ENCODE data around the gene MAD1L1. TPM values are rescaled to one million over a fixed set of nuclear protein-coding genes. Genes with fewer than 3 reads are reported as not detected.
A peak's percentile ranks its signal among the peaks of the same experiment; 100 is the strongest.

The MAD1L1 gene
- total and polyA plus RNA-seq, 7 experiments from 2014 or later = 112 to 314 (median 136) TPM

- DNase-seq = no peak
- H3K27me3 Mint-ChIP-seq = no peaks in the 10 kb centered on the region
- H3K4me1 ChIP-seq (ENCODE audit: control insufficient read depth in 2 of 2, insufficient read depth in 2 of 2, low read length in 2 of 2) = peaks cover 25 to 33% of the 10 kb centered on the region in 2 donors
- no peaks in the 10 kb centered on the region for H3K27me3 ChIP-seq (ENCODE audit: control insufficient read depth in 2 of 2, insufficient read depth in 2 of 2, low read length in 2 of 2)
- no peaks in the 10 kb centered on the region for H3K36me3 ChIP-seq (ENCODE audit: control insufficient read depth in 2 of 3, insufficient read depth in 3 of 3, low read length in 3 of 3)
- intact Hi-C loops (cut with micrococcal nuclease) = loop anchor here (5.0 kb wide), 2 partner anchors 43 to 67 kb away; no protein-coding TSS in a partner anchor
- H3K27ac ChIP-seq (ENCODE audit: low read depth, low read length) = no peak overlapping the region
- peaks cover 15 to 56% (median 41%) of the 10 kb centered on the region in 7 donors for H3K4me1 Mint-ChIP-seq
- H3K9me3 ChIP-seq (ENCODE audit: control insufficient read depth in 2 of 3, low read length in 3 of 3) = no peaks in the 10 kb centered on the region
- H3K27ac Mint-ChIP-seq = peak overlapping the region in 5 of 9 donors; percentile 43 to 87 (median 66)
- H3K9me3 Mint-ChIP-seq = no peaks in the 10 kb centered on the region
- no peak for ATAC-seq
- H3K4me3 ChIP-seq (ENCODE audit: low read length) = no peak overlapping the region
- ChIA-PET CTCF (no interaction called here), POLR2A (no interaction called here)
- no peak overlapping the region for H3K4me3 Mint-ChIP-seq
- H3K36me3 Mint-ChIP-seq = peaks cover 3 to 12% (median 5%) of the 10 kb centered on the region in 5 donors
Measured at GRCh38 chr7:1989049-1989860, 243.5 kb downstream of the MAD1L1 start.

DNA sequence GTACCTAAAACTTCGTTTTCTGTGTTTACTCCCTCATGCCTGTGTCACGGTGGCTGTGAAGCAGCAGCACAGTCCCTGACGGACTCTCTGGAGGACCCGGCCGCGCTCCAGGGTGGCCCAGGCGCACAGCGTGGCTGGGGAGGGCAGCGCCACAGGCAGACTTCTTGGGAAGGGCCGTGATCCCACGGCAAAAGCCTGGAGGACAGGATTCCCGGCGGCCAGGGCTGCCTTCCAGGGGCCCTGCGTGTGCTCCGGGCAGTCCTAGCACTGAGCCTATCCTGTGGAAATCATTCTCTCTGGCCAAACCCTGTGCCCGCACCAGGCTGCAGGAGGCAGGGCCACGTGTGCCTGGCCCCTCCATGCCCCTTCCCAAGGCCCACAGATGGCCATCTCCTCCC is 244.2 kb downstream of the MAD1L1 start:
- peaks cover 3 to 8% (median 5%) of the 10 kb centered on the region in 5 donors for H3K36me3 Mint-ChIP-seq
- ChIA-PET POLR2A (no interaction called here), CTCF (no interaction called here)
- Histone ChIP-seq H3K9me3 (ENCODE audit: control insufficient read depth in 2 of 3, low read length in 3 of 3) (no peaks in the 10 kb centered on the region), H3K4me3 (ENCODE audit: low read length) (no peak overlapping the region), H3K27me3 (ENCODE audit: control insufficient read depth in 2 of 2, insufficient read depth in 2 of 2, low read length in 2 of 2) (no peaks in the 10 kb centered on the region), H3K4me1 (ENCODE audit: control insufficient read depth in 2 of 2, insufficient read depth in 2 of 2, low read length in 2 of 2) (peaks cover 25 to 33% of the 10 kb centered on the region in 2 donors), H3K36me3 (ENCODE audit: control insufficient read depth in 2 of 3, insufficient read depth in 3 of 3, low read length in 3 of 3) (no peaks in the 10 kb centered on the region), H3K27ac (ENCODE audit: low read depth, low read length) (no peak overlapping the region)
- no peaks in the 10 kb centered on the region for H3K27me3 Mint-ChIP-seq
- DNase-seq (no peak), ATAC-seq (no peak)
- H3K9me3 Mint-ChIP-seq = no peaks in the 10 kb centered on the region
- H3K27ac Mint-ChIP-seq = peak overlapping the region in 5 of 9 donors; percentile 25 to 87 (median 66)
- intact Hi-C loops (cut with micrococcal nuclease) = loop anchor here (5.0 kb wide), 2 partner anchors 44 to 66 kb away; no protein-coding TSS in a partner anchor
- H3K4me3 Mint-ChIP-seq = no peak overlapping the region
- peaks cover 15 to 55% (median 38%) of the 10 kb centered on the region in 7 donors for H3K4me1 Mint-ChIP-seq

DNA sequence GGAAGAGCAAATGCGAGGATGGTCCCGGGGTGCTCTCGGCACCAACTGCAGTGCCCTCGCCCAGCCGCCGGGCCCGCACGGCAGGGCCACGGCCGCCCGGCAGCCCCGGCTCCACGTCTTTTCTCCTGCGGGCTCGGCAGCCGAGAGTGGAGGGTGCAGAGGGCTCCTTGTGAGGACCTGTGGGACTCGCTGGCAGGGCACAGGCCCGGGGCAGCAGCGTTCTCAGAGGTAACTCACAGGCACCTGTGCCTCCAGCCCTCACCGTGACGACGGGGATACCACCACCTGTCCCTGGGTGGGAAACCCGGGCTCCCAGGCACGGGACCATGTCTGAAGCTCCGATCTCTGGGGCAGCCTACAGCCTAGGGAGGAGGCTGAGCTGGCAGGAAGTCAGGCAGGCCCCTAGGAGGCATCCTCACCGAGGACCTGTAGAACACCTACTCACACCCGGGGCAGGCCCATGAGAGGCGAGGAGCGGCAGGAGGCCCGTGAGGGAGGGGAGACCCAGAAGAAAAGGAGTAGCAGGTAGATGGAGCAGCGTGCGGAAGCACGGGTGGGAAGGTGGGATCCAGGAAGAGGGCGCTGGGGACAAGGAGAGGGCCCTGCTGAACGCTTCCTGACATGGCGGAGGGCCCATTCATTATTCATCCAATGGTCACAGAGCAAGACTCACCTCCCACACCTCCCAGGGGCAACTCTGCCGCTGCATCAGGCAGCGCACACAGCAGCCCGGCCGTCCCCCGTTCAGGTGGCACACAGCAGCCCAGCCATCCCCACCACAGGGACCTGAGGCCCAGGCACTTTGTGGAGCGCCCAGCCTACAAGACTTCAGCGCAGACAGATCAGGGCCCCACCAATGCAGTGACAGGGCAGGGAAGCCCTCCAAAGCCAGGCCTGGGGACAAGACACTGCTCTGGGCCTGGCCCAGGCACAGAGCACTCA is 244.9 kb downstream of the MAD1L1 start:
- H3K27me3 ChIP-seq (ENCODE audit: control insufficient read depth in 2 of 2, insufficient read depth in 2 of 2, low read length in 2 of 2) = no peaks in the 10 kb centered on the region

DNA sequence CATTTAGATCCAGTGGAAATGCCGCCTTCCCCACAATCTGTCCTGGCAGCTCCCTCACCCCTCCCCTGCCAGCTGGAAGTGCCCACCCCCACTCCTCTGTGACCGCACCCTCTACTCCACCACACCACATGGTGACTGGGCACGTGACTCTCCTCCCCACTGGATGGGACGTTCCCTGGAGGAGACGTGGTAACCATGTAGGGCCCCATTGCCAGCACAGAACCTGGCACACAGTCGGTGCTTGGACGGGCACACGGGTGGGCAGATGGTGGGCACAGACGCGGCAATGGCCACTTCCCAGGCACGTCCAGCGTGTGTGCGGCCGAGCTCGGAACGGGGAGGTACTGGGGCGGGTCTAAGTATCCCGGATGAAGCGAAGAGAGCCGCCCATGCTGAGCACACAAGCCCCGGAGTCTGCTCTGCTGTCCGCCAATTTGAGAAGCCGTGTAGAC is 245.6 kb downstream of the MAD1L1 start:
- ChIA-PET POLR2A (interaction anchor here (0.6 to 0.9 kb wide), 2 partner anchors 49 to 79 kb away, joined by 3 to 6 read pairs; no protein-coding TSS in a partner anchor), CTCF (no interaction called here)
- DNase-seq (no peak), ATAC-seq (peak; percentile 8)
- no peaks in the 10 kb centered on the region for H3K27me3 Mint-ChIP-seq
- H3K36me3 Mint-ChIP-seq = peaks cover 3 to 8% (median 4%) of the 10 kb centered on the region in 5 donors
- Histone ChIP-seq H3K4me3 (ENCODE audit: low read length) (no peak overlapping the region), H3K4me1 (ENCODE audit: control insufficient read depth in 2 of 2, insufficient read depth in 2 of 2, low read length in 2 of 2) (peaks cover 25 to 33% of the 10 kb centered on the region in 2 donors), H3K9me3 (ENCODE audit: control insufficient read depth in 2 of 3, low read length in 3 of 3) (no peaks in the 10 kb centered on the region), H3K27me3 (ENCODE audit: control insufficient read depth in 2 of 2, insufficient read depth in 2 of 2, low read length in 2 of 2) (no peaks in the 10 kb centered on the region), H3K27ac (ENCODE audit: low read depth, low read length) (peak overlapping the region; percentile 66), H3K36me3 (ENCODE audit: control insufficient read depth in 2 of 3, insufficient read depth in 3 of 3, low read length in 3 of 3) (no peaks in the 10 kb centered on the region)
- no peaks in the 10 kb centered on the region for H3K9me3 Mint-ChIP-seq
- H3K4me3 Mint-ChIP-seq = peak overlapping the region; percentile 26 to 83 (median 71)
- intact Hi-C loops (cut with micrococcal nuclease) = loop anchor here (2.0 to 5.0 kb wide), 4 partner anchors 44 to 65 kb away; no protein-coding TSS in a partner anchor
- peaks cover 14 to 47% (median 38%) of the 10 kb centered on the region in 7 donors for H3K4me1 Mint-ChIP-seq
- H3K27ac Mint-ChIP-seq = peak overlapping the region; percentile 90 to 99 (median 95)

More for the DNA sequence above, 244.9 kb downstream of the MAD1L1 start:
- peak overlapping the region; percentile 10 to 99 (median 90) for H3K27ac Mint-ChIP-seq
- ChIA-PET POLR2A (interaction anchor here (0.6 kb wide), 1 partner anchor 49 kb away, joined by 6 read pairs; no protein-coding TSS in a partner anchor), CTCF (no interaction called here)
- intact Hi-C loops (cut with micrococcal nuclease) = loop anchor here (2.0 to 5.0 kb wide), 4 partner anchors 44 to 66 kb away; no protein-coding TSS in a partner anchor
- peak overlapping the region; percentile 66 for H3K27ac ChIP-seq (ENCODE audit: low read depth, low read length)
- no peak overlapping the region for H3K4me3 ChIP-seq (ENCODE audit: low read length)
- peak overlapping the region in 3 of 10 donors; percentile 39 to 83 (median 79) for H3K4me3 Mint-ChIP-seq
- no peaks in the 10 kb centered on the region for H3K36me3 ChIP-seq (ENCODE audit: control insufficient read depth in 2 of 3, insufficient read depth in 3 of 3, low read length in 3 of 3)
- DNase-seq (peak in 2 of 9 donors; percentile 15 to 30), ATAC-seq (no peak)
- H3K9me3 Mint-ChIP-seq = no peaks in the 10 kb centered on the region
- peaks cover 25 to 33% of the 10 kb centered on the region in 2 donors for H3K4me1 ChIP-seq (ENCODE audit: control insufficient read depth in 2 of 2, insufficient read depth in 2 of 2, low read length in 2 of 2)
- no peaks in the 10 kb centered on the region for H3K9me3 ChIP-seq (ENCODE audit: control insufficient read depth in 2 of 3, low read length in 3 of 3)
- H3K4me1 Mint-ChIP-seq = peaks cover 15 to 48% (median 38%) of the 10 kb centered on the region in 7 donors
- H3K36me3 Mint-ChIP-seq = peaks cover 3 to 8% (median 4%) of the 10 kb centered on the region in 5 donors
- H3K27me3 Mint-ChIP-seq = no peaks in the 10 kb centered on the region

DNA sequence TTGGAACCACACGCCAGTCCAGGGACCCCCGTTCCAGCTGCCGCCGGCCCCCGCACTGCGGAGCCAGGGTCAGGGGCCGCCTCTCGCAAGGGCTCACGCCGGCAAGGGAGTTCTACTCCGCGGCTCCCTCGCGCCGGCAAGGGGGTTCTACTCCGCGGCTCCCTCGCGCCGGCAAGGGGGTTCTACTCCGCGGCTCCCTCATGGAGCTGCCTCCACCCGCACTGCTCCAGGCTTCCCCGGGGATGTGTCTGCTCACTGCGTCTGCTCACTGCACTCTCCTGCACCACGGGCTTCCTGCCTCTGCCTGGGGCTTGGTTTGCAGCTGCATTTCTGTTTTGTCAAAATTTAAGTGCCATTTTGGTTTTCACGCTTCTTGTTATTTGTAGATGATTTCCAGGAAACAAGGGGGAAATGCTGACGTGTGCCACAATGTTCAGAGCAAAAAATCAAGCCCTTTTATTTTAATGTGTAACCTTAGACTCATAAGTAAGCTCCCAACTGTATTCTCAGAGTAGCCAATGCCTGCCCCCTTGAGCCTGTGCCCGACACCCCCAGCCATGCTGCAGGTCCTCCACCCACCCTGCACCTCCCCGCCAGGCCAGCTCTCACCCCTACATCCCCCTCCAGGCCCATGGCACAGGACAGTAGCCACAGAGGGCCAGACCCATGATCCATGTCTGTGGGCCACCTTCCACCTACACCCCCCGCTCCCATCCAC is 246.2 kb downstream of the MAD1L1 start:
- H3K4me3 ChIP-seq (ENCODE audit: low read length) = no peak overlapping the region
- DNase-seq = peak in 7 of 9 donors; percentile 17 to 83 (median 69)
- peak overlapping the region; percentile 26 to 83 (median 71) for H3K4me3 Mint-ChIP-seq
- ChIA-PET CTCF (interaction anchor here (0.6 kb wide), 1 partner anchor 14 kb away, joined by 4 read pairs; no protein-coding TSS in a partner anchor), POLR2A (interaction anchor here (0.8 to 0.9 kb wide), 2 partner anchors 47 to 79 kb away, joined by 3 read pairs; no protein-coding TSS in a partner anchor)
- ATAC-seq = peak; percentile 71
- no peaks in the 10 kb centered on the region for H3K27me3 Mint-ChIP-seq
- H3K27ac Mint-ChIP-seq = peak overlapping the region; percentile 90 to 99 (median 95)
- H3K27ac ChIP-seq (ENCODE audit: low read depth, low read length) = peak overlapping the region; percentile 66
- H3K36me3 Mint-ChIP-seq = peaks cover 3 to 8% (median 4%) of the 10 kb centered on the region in 5 donors
- no peaks in the 10 kb centered on the region for H3K27me3 ChIP-seq (ENCODE audit: control insufficient read depth in 2 of 2, insufficient read depth in 2 of 2, low read length in 2 of 2)
- H3K9me3 Mint-ChIP-seq = no peaks in the 10 kb centered on the region
- intact Hi-C loops (cut with micrococcal nuclease) = loop anchor here (2.0 to 5.0 kb wide), 4 partner anchors 44 to 64 kb away; no protein-coding TSS in a partner anchor
- H3K36me3 ChIP-seq (ENCODE audit: control insufficient read depth in 2 of 3, insufficient read depth in 3 of 3, low read length in 3 of 3) = no peaks in the 10 kb centered on the region
- H3K4me1 Mint-ChIP-seq = peaks cover 13 to 47% (median 38%) of the 10 kb centered on the region in 7 donors
- H3K4me1 ChIP-seq (ENCODE audit: control insufficient read depth in 2 of 2, insufficient read depth in 2 of 2, low read length in 2 of 2) = peaks cover 25 to 33% of the 10 kb centered on the region in 2 donors
- no peaks in the 10 kb centered on the region for H3K9me3 ChIP-seq (ENCODE audit: control insufficient read depth in 2 of 3, low read length in 3 of 3)
